ENCODE results near the gene VENTX.
"Not testable (repeated sequence)": the region's sequence is repeated elsewhere in the genome, so short reads cannot be mapped to it uniquely, and the experiment has no call there.

The VENTX gene

GRCh38 chr10:133258818-133259601, 21.4 kb downstream of the VENTX start:
- no peaks in the 10 kb centered on the region for H3K36me3 ChIP-seq (ENCODE audit: control insufficient read depth, insufficient read depth, low read length)
- WGBS, 2 experiments (ENCODE audit: insufficient coverage in 2 of 2): 87% methylated on average over 17 to 24 of the region's 24 CpGs
- no peaks in the 10 kb centered on the region for H3K9me3 ChIP-seq (ENCODE audit: control insufficient read depth, low read length)
- no peak overlapping the region for H3K4me3 ChIP-seq (ENCODE audit: extremely low read depth, insufficient read depth, low read length, poor library complexity, severe bottlenecking)
- no peak overlapping the region for H3K27ac ChIP-seq (ENCODE audit: low read depth, low read length, severe bottlenecking)
- H3K4me1 ChIP-seq (ENCODE audit: control insufficient read depth, insufficient read depth, low read length, poor library complexity, severe bottlenecking): peaks cover 21% of the 10 kb centered on the region

GRCh38 chr10:133259602-133259989, 21.9 kb downstream of the VENTX start:
- 78 to 84% methylated on average over 11 to 12 of the region's 12 CpGs for WGBS, 2 experiments (ENCODE audit: insufficient coverage in 2 of 2)

GRCh38 chr10:133260895-133261725, 23.5 kb downstream of the VENTX start:
- WGBS, 2 experiments (ENCODE audit: insufficient coverage in 2 of 2): 42 to 60% methylated on average over 22 to 46 of the region's 50 CpGs
- Histone ChIP-seq H3K36me3 (ENCODE audit: control insufficient read depth, insufficient read depth, low read length) (no peaks in the 10 kb centered on the region), H3K4me1 (ENCODE audit: control insufficient read depth, insufficient read depth, low read length, poor library complexity, severe bottlenecking) (peaks cover 26% of the 10 kb centered on the region), H3K27ac (ENCODE audit: low read depth, low read length, severe bottlenecking) (no peak overlapping the region), H3K9me3 (ENCODE audit: control insufficient read depth, low read length) (no peaks in the 10 kb centered on the region), H3K4me3 (ENCODE audit: extremely low read depth, insufficient read depth, low read length, poor library complexity, severe bottlenecking) (peak overlapping the region; percentile 57)

More at GRCh38 chr10:133259602-133259989, 21.9 kb downstream of the VENTX start:
- Histone ChIP-seq H3K27ac (ENCODE audit: low read depth, low read length, severe bottlenecking) (no peak overlapping the region), H3K4me3 (ENCODE audit: extremely low read depth, insufficient read depth, low read length, poor library complexity, severe bottlenecking) (no peak overlapping the region), H3K9me3 (ENCODE audit: control insufficient read depth, low read length) (no peaks in the 10 kb centered on the region), H3K4me1 (ENCODE audit: control insufficient read depth, insufficient read depth, low read length, poor library complexity, severe bottlenecking) (peaks cover 24% of the 10 kb centered on the region), H3K36me3 (ENCODE audit: control insufficient read depth, insufficient read depth, low read length) (no peaks in the 10 kb centered on the region)

- Histone ChIP-seq H3K9me3 (ENCODE audit: control insufficient read depth, low read length) (no peaks in the 10 kb centered on the region), H3K27ac (ENCODE audit: low read depth, low read length, severe bottlenecking) (no peak overlapping the region), H3K4me3 (ENCODE audit: extremely low read depth, insufficient read depth, low read length, poor library complexity, severe bottlenecking) (peak overlapping the region; percentile 57), H3K4me1 (ENCODE audit: control insufficient read depth, insufficient read depth, low read length, poor library complexity, severe bottlenecking) (peaks cover 26% of the 10 kb centered on the region), H3K36me3 (ENCODE audit: control insufficient read depth, insufficient read depth, low read length) (no peaks in the 10 kb centered on the region)
- 0% methylated on average over 28 to 33 of the region's 79 CpGs for WGBS, 2 experiments (ENCODE audit: insufficient coverage in 2 of 2)
These were observed 24.2 kb downstream of the VENTX start for GRCh38 chr10:133261726-133262325.

GRCh38 chr10:133262696-133263095, 25.0 kb downstream of the VENTX start:
- WGBS, 2 experiments (ENCODE audit: insufficient coverage in 2 of 2): 92 to 93% methylated on average over 10 to 14 of the region's 14 CpGs
- H3K36me3 ChIP-seq (ENCODE audit: control insufficient read depth, insufficient read depth, low read length): no peaks in the 10 kb centered on the region
- peak overlapping the region; percentile 25 for H3K4me3 ChIP-seq (ENCODE audit: extremely low read depth, insufficient read depth, low read length, poor library complexity, severe bottlenecking)
- H3K9me3 ChIP-seq (ENCODE audit: control insufficient read depth, low read length): no peaks in the 10 kb centered on the region
- peaks cover 18% of the 10 kb centered on the region for H3K4me1 ChIP-seq (ENCODE audit: control insufficient read depth, insufficient read depth, low read length, poor library complexity, severe bottlenecking)
- H3K27ac ChIP-seq (ENCODE audit: low read depth, low read length, severe bottlenecking): no peak overlapping the region

GRCh38 chr10:133263674-133264073, 26.0 kb downstream of the VENTX start:
- H3K9me3 ChIP-seq (ENCODE audit: control insufficient read depth, low read length): no peaks in the 10 kb centered on the region
- 75 to 82% methylated on average over 5 to 9 of the region's 10 CpGs for WGBS, 2 experiments (ENCODE audit: insufficient coverage in 2 of 2)

GRCh38 chr10:133264461-133264860, 26.8 kb downstream of the VENTX start:
- Histone ChIP-seq H3K4me1 (ENCODE audit: control insufficient read depth, insufficient read depth, low read length, poor library complexity, severe bottlenecking) (peaks cover 14% of the 10 kb centered on the region), H3K27ac (ENCODE audit: low read depth, low read length, severe bottlenecking) (no peak overlapping the region), H3K36me3 (ENCODE audit: control insufficient read depth, insufficient read depth, low read length) (no peaks in the 10 kb centered on the region), H3K9me3 (ENCODE audit: control insufficient read depth, low read length) (no peaks in the 10 kb centered on the region), H3K4me3 (ENCODE audit: extremely low read depth, insufficient read depth, low read length, poor library complexity, severe bottlenecking) (no peak overlapping the region)
- WGBS, 2 experiments (ENCODE audit: insufficient coverage in 2 of 2): 84 to 90% methylated on average over 7 of the region's 9 CpGs

More at GRCh38 chr10:133263674-133264073, 26.0 kb downstream of the VENTX start:
- H3K27ac ChIP-seq (ENCODE audit: low read depth, low read length, severe bottlenecking): no peak overlapping the region
- no peak overlapping the region for H3K4me3 ChIP-seq (ENCODE audit: extremely low read depth, insufficient read depth, low read length, poor library complexity, severe bottlenecking)
- no peaks in the 10 kb centered on the region for H3K36me3 ChIP-seq (ENCODE audit: control insufficient read depth, insufficient read depth, low read length)
- peaks cover 17% of the 10 kb centered on the region for H3K4me1 ChIP-seq (ENCODE audit: control insufficient read depth, insufficient read depth, low read length, poor library complexity, severe bottlenecking)

- not testable (repeated sequence) for H3K27ac ChIP-seq (ENCODE audit: low read depth, low read length, severe bottlenecking); H3K4me3 ChIP-seq (ENCODE audit: extremely low read depth, insufficient read depth, low read length, poor library complexity, severe bottlenecking); H3K36me3 ChIP-seq (ENCODE audit: control insufficient read depth, insufficient read depth, low read length); H3K9me3 ChIP-seq (ENCODE audit: control insufficient read depth, low read length)
- 89 to 96% methylated on average over 3 of the region's 10 CpGs for WGBS, 2 experiments (ENCODE audit: insufficient coverage in 2 of 2)
- H3K4me1 ChIP-seq (ENCODE audit: control insufficient read depth, insufficient read depth, low read length, poor library complexity, severe bottlenecking): peaks cover 14% of the 10 kb centered on the region
These were observed 27.4 kb downstream of the VENTX start for GRCh38 chr10:133265052-133265451.

GRCh38 chr10:133266056-133266795, 28.6 kb downstream of the VENTX start:
- H3K4me3 ChIP-seq (ENCODE audit: extremely low read depth, insufficient read depth, low read length, poor library complexity, severe bottlenecking): no peak overlapping the region
- H3K27ac ChIP-seq (ENCODE audit: low read depth, low read length, severe bottlenecking): no peak overlapping the region
- 93 to 95% methylated on average over 18 to 19 of the region's 21 CpGs for WGBS, 2 experiments (ENCODE audit: insufficient coverage in 2 of 2)
- H3K9me3 ChIP-seq (ENCODE audit: control insufficient read depth, low read length): no peaks in the 10 kb centered on the region
- H3K36me3 ChIP-seq (ENCODE audit: control insufficient read depth, insufficient read depth, low read length): no peaks in the 10 kb centered on the region
- H3K4me1 ChIP-seq (ENCODE audit: control insufficient read depth, insufficient read depth, low read length, poor library complexity, severe bottlenecking): peaks cover 10% of the 10 kb centered on the region

GRCh38 chr10:133267293-133267692, 29.6 kb downstream of the VENTX start:
- Histone ChIP-seq H3K4me3 (ENCODE audit: extremely low read depth, insufficient read depth, low read length, poor library complexity, severe bottlenecking) (no peak overlapping the region), H3K9me3 (ENCODE audit: control insufficient read depth, low read length) (no peaks in the 10 kb centered on the region), H3K27ac (ENCODE audit: low read depth, low read length, severe bottlenecking) (no peak overlapping the region), H3K36me3 (ENCODE audit: control insufficient read depth, insufficient read depth, low read length) (no peaks in the 10 kb centered on the region), H3K4me1 (ENCODE audit: control insufficient read depth, insufficient read depth, low read length, poor library complexity, severe bottlenecking) (peaks cover 6% of the 10 kb centered on the region)
- 89 to 90% methylated on average over 11 to 13 of the region's 14 CpGs for WGBS, 2 experiments (ENCODE audit: insufficient coverage in 2 of 2)
